ENCODE data around the gene RUNX2.
"Not testable (repeated sequence)": the region's sequence is repeated elsewhere in the genome, so short reads cannot be mapped to it uniquely, and the experiment has no call there.

The RUNX2 gene

DNA sequence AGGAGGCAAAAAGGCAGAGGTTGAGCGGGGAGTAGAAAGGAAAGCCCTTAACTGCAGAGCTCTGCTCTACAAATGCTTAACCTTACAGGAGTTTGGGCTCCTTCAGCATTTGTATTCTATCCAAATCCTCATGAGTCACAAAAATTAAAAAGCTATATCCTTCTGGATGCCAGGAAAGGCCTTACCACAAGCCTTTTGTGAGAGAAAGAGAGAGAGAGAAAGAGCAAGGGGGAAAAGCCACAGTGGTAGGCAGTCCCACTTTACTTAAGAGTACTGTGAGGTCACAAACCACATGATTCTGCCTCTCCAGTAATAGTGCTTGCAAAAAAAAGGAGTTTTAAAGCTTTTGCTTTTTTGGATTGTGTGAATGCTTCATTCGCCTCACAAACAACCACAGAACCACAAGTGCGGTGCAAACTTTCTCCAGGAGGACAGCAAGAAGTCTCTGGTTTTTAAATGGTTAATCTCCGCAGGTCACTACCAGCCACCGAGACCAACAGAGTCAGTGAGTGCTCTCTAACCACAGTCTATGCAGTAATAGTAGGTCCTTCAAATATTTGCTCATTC is at the start of gene RUNX2:
RUNX2 (plus strand) TSS at position 375 of the 567 bp plus-strand sequence. CDS start 397 bp downstream, outside the sequence.
- DNase-seq = peak; percentile 91

DNA sequence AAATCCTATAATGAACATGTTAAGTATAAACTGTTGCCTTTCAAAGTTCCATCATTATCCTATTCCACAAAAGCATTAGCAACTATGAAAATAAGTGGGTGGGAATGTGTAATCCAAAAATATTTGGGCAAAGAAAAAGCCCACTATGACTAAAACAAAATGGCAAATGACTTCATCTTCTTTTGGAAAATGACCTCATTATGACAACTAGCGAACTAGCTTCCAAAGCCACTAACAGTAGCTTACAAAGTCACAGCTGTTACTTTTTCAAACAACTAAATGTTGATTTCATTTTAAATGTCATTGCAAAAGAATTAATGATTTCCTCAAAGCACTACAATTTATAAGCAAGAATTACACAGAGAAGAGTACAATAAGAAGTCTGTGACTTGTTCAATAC is 49.8 kb upstream of the RUNX2 start:
- no peak for DNase-seq

DNA sequence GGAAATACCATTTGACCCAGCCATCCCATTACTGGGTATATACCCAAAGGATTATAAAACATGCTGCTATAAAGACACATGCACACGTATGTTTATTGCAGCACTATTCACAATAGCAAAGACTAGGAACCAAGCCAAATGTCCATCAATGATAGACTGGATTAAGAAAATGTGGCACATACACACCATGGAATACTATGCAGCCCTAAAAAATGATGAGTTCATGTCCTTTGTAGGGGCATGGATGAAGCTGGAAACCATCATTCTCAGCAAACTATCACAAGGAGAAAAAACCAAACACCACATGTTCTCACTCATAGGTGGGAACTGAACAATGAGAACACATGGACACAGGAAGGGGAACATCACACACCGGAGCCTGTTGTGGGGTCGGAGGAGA is 41.4 kb upstream of the RUNX2 start:
- DNase-seq = not testable (repeated sequence)

DNA sequence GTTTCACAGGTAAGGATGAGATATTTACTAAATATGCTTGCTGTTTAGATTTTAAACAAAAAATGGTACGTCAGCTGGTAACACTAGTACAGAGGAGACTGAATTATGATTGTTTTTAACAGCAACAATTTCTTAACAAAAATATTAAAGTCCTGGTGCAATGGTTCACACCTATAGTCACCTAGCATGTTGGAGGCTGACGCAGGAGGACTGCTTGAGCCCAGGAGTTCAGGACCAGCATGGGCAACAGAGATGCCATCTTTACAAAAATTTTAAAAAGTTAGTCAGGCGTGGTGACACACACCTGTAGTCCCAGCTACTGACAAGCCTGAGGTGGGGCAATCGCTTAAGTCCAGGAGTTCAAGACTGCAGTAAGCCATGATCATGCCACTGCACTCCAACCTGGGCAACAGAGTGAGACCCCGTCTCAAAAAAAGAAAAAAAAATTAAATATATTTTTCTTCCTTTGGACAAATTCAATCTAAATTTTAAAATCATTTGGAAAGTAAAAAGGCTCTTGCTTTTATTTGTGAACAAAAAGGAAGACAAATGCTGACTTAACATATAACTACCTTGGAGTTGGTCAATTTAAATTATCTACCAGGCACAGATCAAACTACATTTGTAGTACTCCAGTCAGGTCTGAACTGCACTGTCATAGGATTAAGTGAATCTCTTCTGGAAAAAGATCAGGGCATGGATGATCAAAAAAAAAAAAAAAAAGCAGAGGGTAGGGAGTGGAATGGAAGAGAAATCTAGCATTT is 38.2 kb upstream of the RUNX2 start:
- DNase-seq = no peak

DNA sequence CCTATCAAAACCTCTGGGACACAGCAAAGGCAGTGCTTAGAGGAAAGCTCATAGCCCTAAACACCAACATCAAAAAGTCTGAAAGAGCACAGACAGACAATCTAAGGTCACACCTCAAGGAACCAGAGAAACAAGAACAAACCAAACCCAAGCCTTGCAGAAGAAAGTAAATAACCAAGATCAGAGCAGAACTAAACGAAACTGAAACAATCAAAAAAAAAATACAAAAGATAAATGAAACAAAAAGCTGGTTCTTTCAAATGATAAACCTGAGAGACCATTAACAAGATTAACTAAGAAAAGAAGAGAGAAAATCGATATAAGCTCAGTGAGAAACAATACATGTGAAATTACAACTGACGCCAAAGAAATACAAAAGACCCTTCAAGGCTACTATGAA is 34.8 kb upstream of the RUNX2 start:
- no peak for DNase-seq

DNA sequence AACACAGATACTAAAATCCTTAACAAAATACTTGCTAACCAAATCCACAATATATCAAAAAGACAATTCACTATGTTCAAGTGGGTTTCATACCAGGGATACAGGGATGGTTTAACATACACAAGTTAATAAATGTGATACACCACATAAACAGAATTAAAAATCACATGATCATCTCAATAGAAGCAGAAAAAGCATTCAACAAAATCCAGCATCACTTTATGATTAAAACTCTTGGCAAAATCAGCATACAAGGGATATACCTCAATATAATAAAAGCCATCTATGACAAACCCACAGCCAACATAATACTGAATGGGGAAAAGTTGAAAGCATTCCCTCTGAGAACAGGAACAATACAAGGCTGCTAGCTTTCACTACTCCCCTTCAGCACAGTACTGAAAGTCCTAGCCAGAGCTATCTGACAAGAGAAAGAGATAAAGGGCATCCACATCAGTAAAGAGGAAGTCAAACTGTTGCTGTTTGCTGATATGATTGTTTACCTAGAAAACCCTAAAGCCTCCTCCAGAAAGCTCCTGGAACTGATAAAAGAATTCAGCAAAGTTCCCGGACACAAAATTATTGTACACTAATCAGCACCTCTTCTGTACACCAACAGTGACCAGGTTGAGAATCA is 33.9 kb upstream of the RUNX2 start:
- DNase-seq = not testable (repeated sequence)

DNA sequence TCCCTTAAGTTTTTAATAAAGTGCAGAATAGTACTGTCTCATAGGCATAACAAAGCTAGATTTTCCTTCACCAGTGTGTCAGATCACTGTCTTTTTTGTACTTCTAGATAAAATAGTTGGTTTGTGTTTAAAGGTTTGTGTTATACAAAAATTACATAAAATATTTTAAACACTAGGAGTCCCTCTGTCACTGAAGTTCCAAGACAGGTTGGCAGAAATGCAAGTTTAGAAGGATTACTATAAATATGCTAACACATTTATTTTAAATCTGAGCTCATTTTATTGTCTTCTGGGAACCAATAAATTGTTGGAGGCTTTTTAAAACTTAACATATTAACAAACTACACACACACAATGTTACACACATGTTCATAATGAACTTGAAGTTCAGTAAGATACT is 30.8 kb upstream of the RUNX2 start:
- no peak for DNase-seq

DNA sequence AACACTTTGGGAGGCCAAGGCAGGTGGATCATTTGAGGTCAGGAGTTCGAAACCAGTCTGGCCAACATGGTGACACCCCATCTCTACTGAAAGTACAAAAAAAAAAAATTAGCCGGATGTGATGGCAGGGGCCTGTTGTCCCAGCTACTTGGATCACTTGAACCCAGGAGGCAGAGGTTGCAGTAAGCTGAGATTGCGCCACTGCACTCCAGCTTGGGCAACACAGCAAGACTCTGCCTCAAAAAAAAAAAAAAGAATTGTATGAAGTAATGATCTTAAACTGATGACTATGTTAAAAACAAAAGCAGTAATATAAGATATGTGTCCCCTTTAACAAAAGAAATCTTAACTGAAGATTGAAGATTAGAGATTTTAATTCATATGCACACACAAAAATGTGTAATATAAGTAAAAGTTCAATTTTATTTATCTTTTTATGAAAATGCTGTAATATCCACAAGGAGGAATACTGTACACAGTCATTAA is 29.0 kb upstream of the RUNX2 start:
- DNase-seq = no peak

DNA sequence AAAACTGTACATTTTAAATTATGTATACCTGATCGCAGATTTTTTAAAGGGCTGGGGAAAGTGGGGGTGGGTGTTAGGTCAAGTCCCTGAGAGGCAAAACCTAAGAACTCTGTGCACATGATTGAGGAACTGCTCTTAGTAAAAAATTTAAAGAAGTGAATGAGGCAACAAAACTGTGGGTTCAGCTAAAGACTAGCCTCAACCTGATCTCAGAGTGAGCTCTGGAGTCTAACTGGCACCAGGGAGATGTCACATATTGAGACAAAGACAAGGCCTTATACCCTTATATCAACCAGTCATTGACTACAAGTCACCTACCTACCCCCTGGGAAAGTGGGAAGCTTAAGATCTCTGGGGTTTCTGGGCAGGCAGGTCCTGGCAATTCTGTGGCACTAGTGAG is 27.4 kb upstream of the RUNX2 start:
- DNase-seq = no peak

DNA sequence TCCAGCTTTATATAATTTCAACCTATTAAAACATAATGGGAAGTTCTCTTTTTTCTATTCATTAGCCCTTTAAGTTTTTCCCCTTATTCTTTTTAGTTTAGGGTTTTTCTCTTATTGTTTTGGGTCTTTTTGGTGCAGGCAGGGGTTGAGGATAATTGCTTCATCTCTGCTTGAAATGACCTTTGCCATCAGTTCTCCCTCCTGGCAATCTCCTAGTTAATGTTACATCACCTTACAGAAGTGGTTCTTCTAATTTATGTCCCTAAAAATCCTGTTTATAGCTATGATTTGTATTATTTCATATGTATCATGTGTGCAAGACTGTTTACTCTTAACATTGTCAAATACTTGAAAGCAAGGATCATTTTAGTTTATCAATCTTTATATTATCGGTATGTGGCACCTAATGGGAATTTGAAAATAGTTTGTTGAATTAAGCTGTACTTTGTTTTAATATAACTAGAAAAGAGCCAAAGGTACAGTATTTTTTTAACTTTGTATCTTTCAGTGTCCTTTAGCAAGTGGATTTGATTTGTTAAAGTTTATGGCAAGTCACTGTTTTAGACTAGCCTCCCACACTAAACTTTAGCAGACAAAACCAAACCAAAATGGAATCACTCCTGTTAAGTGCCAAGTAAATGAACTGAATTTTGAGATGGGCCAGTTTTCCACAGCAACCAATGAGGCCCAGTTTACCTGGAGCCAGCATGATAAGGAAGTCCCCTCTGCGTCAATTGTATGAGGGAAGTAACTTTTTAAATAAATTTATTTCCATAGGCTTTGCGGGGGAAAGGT is 26.6 kb upstream of the RUNX2 start:
- no peak for DNase-seq

DNA sequence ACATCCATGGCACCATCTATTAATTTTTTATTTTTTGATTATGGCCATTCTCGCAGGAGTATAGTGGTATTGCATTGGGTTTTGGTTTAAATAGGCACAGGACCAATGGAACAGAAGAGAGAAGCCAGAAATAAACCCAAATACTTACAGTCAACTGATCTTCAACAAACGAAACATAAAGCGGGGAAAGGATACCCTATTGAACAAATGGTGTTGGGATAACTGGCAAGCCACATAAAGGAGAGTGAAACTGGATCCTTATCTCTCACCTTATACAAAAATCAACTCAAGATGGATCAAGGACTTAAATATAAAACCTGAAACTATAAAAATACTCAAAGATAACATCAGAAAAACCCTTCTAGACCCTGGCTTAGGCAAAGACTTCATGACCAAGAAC is 25.3 kb upstream of the RUNX2 start:
- no peak for DNase-seq

DNA sequence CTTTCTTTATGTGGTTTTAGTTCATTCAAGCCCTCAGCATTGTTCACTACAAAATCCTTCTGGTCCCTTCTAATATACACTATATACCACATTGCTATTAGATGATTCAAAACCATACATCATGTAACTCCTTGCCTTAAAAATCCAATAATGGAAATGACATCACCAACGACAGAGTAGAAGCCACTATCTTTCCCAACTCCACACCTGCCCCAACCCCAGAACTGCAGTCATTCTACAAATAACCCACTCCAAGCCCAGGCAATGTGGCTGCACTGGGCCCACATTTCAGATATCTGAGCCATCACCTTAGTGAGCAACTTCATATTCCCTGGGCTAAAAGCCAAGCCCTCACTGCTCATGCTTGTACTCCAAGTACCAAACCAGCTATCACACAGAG is 22.6 kb upstream of the RUNX2 start:
- DNase-seq = peak; percentile 15

DNA sequence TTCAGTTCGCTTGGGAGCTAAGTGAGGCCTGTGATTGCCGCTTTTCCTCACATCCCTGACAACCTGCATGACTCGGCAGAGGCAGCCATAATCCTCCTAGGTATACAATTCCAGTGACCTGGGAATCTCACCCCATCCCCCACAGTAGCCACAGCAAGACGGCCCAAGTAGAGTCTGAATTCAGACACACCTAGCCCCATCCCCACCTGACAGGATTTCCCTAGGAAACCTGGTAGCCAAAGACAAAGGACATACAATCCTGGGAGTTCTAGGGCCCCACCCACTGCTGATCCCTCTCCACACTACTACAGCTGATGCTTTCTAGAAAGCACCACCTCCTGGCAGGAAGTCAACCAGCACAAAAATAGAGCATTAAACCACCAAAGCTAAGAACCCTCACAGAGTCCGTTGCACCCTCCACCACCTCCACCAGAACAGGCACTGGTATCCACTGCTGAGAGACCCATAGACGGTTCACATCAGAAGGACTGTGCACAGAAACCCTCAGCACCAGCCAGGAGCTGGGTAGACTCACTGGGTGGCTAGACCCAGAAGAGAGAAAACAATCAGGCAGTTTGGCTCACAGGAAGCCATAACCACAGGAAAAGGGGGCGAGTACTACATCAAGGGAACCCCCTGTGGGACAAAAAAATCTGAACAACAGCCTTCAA is 17.9 kb upstream of the RUNX2 start:
- no peak for DNase-seq

DNA sequence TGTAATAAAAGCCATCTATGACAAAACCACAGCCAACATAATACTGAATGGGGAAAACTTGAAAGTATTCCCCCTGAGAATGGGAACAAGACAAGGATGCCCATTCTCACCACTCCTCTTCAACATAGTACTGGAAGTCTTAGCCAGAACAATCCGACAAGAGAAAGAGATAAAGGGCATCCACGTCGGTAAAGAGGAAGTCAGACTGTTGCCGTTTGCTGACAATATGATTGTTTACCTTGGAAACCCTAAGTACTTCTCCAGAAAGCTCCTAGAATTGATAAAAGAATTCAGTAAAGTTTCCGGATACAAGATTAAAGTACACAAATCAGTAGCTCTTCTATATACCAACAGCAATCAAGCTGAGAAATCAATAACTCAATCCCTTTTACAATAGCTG is 14.0 kb upstream of the RUNX2 start:
- no peak for DNase-seq

DNA sequence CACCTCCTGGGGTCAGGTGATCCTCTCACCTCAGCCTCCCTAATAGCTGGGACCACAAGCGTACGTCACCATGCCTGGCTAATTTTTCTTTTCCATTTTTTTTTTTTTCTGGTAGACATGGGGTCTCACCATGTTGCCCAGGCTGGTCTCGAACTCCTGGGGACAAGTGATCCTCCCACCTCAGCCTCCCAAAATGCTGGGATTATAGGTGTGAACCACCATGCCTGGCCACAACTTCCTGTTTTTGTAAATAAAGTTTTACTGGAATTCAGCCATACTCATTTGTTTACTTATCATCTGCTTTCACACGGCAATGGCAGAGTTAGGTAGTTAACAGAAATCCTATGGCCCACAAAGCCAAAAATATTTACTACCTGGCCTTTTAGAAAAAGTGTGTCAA is 7.8 kb upstream of the RUNX2 start:
- DNase-seq = no peak

DNA sequence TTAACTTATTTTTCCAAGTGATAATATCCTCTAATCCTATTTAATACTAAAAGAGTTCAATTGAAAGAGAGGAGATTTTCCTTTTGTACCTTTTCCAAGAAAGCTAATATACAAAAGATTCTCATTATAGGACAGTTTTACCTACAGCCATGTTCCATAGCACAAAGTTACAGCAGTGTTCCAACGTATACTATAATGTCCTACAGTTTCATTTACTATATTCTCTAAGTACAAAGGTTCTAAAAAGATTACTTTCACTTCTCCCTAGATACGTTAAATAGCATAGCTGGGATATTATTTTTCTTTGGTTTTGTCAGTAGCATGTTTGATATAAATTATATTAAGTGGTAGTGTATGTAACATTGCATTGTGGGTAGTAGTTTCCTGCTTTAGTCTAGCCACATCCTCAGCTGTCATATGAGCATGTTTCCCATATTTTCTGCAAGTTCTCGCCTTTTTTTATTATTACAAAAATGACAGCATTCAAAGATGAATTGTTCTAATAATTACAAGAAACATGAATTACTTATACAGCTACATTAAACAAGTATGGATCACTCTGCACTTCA is 4.4 kb upstream of the RUNX2 start:
- DNase-seq = no peak

DNA sequence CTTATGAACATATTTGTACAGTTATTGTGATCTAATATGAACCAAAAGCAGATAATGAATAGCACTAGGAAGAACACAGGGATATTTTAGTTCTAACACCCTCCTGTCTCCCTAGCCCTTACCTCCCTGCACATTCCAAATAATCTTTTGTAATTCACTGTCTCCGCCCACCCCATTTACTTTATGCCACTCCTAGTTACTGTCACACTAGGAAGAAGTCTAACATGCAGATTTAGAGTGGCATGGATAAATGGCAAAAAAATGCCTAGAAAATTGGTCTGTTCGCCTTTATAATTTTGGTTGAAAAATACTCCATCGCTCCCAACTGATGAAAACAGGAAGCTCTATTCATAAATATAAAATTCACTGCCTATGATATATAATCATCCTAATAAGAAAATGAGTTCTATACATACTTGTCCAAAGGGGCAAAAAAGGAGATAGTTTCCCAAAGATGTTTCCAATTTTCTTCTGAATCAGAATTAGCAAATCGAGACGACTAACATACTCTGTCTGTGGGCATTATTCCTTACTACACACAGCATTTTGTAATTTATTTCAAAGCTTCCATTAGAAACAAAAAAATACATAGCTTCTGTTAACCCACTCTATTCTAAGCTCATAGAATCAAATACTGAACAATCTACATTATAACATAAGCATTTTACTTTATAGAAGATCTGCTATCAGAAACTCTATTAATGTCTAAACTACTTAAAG is 1.3 kb upstream of the RUNX2 start:
- DNase-seq = no peak

DNA sequence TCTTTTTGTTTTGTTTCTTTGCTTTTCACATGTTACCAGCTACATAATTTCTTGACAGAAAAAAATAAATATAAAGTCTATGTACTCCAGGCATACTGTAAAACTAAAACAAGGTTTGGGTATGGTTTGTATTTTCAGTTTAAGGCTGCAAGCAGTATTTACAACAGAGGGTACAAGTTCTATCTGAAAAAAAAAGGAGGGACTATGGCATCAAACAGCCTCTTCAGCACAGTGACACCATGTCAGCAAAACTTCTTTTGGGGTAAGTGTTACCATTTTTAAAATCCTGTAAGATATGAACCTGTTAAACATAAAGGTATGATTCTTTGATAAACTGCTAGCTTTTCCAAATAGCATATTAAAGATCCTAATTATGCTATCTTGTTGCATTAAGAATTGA is 393 bp downstream of the RUNX2 start:
- DNase-seq = no peak

DNA sequence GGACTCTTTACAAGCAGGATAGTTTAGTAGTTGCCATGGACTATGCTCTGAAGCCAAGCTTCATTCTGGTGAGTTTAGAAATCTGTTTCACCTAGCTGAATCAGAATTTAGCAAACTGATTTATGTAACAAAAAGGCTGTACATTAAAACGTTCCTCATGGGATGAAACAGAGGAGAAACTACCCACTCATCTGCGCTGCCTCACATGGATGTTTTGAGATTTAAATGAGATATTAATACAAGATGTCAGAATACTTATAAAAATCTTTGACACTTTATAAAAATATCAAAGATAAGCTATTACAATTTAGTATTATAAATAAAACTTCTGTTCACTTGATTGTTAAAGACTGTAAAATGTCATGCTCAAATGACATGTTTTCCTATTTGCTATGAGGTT is 16.8 kb downstream of the RUNX2 start:
- DNase-seq = no peak

DNA sequence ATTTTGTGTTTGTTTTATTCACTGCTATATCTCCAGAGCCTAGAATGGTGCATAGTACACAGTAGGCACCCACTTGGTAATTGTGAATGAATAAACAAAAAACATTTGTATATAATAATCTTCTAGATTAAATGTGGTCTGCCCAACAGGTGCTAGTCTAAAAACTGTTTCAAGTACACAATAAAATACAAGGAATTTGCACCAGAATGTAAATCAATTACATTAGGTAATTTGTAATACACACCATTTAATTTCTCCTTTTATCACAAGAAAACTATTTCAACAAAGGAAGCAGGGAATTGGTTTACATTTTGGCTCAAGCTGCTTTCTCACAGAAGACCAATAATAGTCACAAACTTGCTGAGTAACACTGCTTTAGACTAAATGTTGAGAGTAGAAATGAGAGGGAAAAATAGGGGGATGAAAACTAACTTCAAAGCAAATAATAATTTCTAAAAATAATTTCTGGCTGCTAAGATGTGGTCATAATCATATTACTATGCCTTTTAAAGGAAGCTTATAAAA is 22.1 kb downstream of the RUNX2 start:
- DNase-seq = no peak

DNA sequence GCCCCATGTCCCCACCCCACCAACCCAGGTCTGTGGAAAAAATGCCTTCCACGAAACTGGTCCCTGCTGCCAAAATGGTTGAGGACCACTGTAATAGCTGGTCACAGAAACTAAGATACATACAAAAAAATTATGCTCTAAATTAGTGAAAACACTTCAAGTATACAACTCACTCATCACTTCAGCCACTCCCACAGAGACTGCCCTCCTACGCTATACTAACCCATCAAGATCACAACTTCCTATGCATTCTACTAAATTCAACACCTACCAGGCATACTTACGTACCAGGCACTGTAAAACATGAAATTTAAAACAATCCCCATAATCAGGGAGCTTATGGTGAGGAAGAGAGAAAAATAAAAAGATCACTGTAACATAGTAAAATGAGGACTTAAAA is 22.9 kb downstream of the RUNX2 start:
- no peak for DNase-seq

DNA sequence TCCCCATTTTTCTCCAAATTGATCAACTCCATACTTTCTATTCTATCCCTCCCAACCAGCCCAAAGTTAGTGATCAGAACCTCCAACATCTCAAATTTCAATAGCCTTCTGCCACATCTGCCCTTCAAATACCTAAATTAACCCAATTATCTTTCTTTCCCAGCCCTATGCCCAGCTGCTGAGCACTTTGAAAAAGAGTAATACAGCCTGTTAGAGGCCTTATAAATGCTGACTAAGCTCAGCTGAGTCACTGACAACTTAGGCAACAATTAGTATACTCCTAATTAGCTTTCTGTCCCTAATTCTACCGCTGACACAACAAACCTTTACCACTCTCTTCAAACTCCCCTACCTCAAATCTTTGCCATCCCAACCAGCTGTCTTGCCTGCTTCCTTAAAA is 23.5 kb downstream of the RUNX2 start:
- DNase-seq = no peak
